HepG2 (cell line): ENCODE data around the gene TLNRD1. TPM values are rescaled to one million over a fixed set of nuclear protein-coding genes. Genes with fewer than 3 reads are reported as not detected.

Experiments used
- BRD4 ChIP-seq: sonication (generic); formaldehyde crosslinking; IDR thresholded peaks from 2 replicates; pipeline ENCODE4 v1.4.0; 2020; ENCODE audit warnings: missing genetic modification reagents
- CSRNP2 ChIP-seq: sonication (generic); formaldehyde crosslinking; conservative IDR thresholded peaks from 2 replicates; pipeline ENCODE4 v1.8.0; 2022; ENCODE audit warnings: low read depth, missing genetic modification reagents
- FOXM1 ChIP-seq: sonication (generic); formaldehyde crosslinking; IDR thresholded peaks from 2 replicates; pipeline ENCODE4 v1.5.0; 2020; ENCODE audit warnings: missing genetic modification reagents
- GMEB1 ChIP-seq: sonication (generic); formaldehyde crosslinking; IDR thresholded peaks from 2 replicates; pipeline ENCODE4 v1.5.1; 2020; ENCODE audit warnings: missing genetic modification reagents, mild to moderate bottlenecking, borderline replicate concordance
- HNRNPL ChIP-seq: fragments of 200-400 bp; formaldehyde crosslinking; IDR thresholded peaks from 2 replicates; pipeline ENCODE4 v1.6.1; 2017; ENCODE audit warnings: mild to moderate bottlenecking, low read depth, low read length
- HOXA3 ChIP-seq: sonication (generic); formaldehyde crosslinking; IDR thresholded peaks from 2 replicates; pipeline ENCODE4 v1.5.0; 2020; ENCODE audit warnings: missing genetic modification reagents
- KLF11 ChIP-seq: IDR thresholded peaks from 2 replicates; pipeline ENCODE4 v1.6.1; 2016; ENCODE audit warnings: missing compliant biosample characterization
- MTA1 ChIP-seq: sonication (generic); formaldehyde crosslinking; IDR thresholded peaks from 2 replicates; pipeline ENCODE4 v1.4.0; 2020; ENCODE audit warnings: missing genetic modification reagents, mild to moderate bottlenecking, borderline replicate concordance
- NCOA1 ChIP-seq: sonication (generic); formaldehyde crosslinking; IDR thresholded peaks from 2 replicates; pipeline ENCODE4 v1.9.0; 2021; ENCODE audit warnings: missing genetic modification reagents
- NR2F2 ChIP-seq: IDR thresholded peaks from 2 replicates; pipeline ENCODE4 v1.6.1; 2012; ENCODE audit warnings: low read depth, inconsistent platforms, borderline replicate concordance
- SP140L ChIP-seq: sonication (generic); formaldehyde crosslinking; IDR thresholded peaks from 2 replicates; pipeline ENCODE4 v1.4.0; 2020; ENCODE audit warnings: missing genetic modification reagents, borderline replicate concordance
- STAT5B ChIP-seq: sonication (generic); formaldehyde crosslinking; IDR thresholded peaks from 2 replicates; pipeline ENCODE4 v1.4.0; 2020; ENCODE audit warnings: missing genetic modification reagents
- SUZ12 ChIP-seq: fragments of 150-350 bp; IDR thresholded peaks from 2 replicates; pipeline ENCODE4 v1.6.1; 2014; ENCODE audit warnings: low read depth, low read length
- TBP ChIP-seq: sonication (generic); formaldehyde crosslinking; IDR thresholded peaks from 2 replicates; pipeline ENCODE4 v1.5.0; 2020; ENCODE audit warnings: missing genetic modification reagents
- TFE3 ChIP-seq: IDR thresholded peaks from 2 replicates; pipeline ENCODE4 v1.6.1; 2016
- ZBTB46 ChIP-seq: sonication (generic); formaldehyde crosslinking; IDR thresholded peaks from 2 replicates; pipeline ENCODE4 v1.4.0; 2020; ENCODE audit warnings: mild to moderate bottlenecking, missing genetic modification reagents, borderline replicate concordance
- ZMYM3 ChIP-seq: sonication (generic); formaldehyde crosslinking; IDR thresholded peaks from 2 replicates; pipeline ENCODE4 v1.5.1; 2020; ENCODE audit warnings: mild to moderate bottlenecking, missing genetic modification reagents
- ZMYM4 ChIP-seq: sonication (generic); formaldehyde crosslinking; IDR thresholded peaks from 2 replicates; pipeline ENCODE4 v1.8.1; 2023; ENCODE audit warnings: mild to moderate bottlenecking, missing genetic modification reagents
- ZNF20 ChIP-seq: sonication (generic); formaldehyde crosslinking; IDR thresholded peaks from 2 replicates; pipeline ENCODE4 v1.4.0; 2020; ENCODE audit warnings: mild to moderate bottlenecking, moderate library complexity, missing genetic modification reagents
- ZNF282 ChIP-seq: fragments of 450-650 bp; IDR thresholded peaks from 2 replicates; pipeline ENCODE4 v1.6.1; 2018; ENCODE audit not compliant: partially characterized antibody
- ZNF292 ChIP-seq: sonication (generic); formaldehyde crosslinking; IDR thresholded peaks from 2 replicates; pipeline ENCODE4 v1.8.1; 2022; ENCODE audit warnings: mild to moderate bottlenecking, low read depth, missing genetic modification reagents, borderline replicate concordance
- ZNF574 ChIP-seq: sonication (generic); formaldehyde crosslinking; IDR thresholded peaks from 2 replicates; pipeline ENCODE4 v1.4.0; 2020; ENCODE audit warnings: missing genetic modification reagents
- ZNF841 ChIP-seq: sonication (generic); formaldehyde crosslinking; IDR thresholded peaks from 2 replicates; pipeline ENCODE4 v1.8.1; 2023; ENCODE audit warnings: missing genetic modification reagents, borderline replicate concordance
- polyA plus RNA-seq, 8 experiments: library from polyadenylated mRNA; depleted of rRNA in 3 of 8; stranded (reverse) in 7 of 8; unstranded in 1 of 8; fragments of >200 nt; fragmentation: Illumina TruSeq in 4 of 8; extraction: Trizol in 4 of 8; gene quantifications; 2 replicates each; pipeline versions ENCODE4 v1.2.1 to v1.2.3, GENCODE V29; 2011 to 2016; ENCODE audit warnings: low read depth in 4 of 8, missing spikeins in 1 of 8, mixed read lengths in 1 of 8; ENCODE audit not compliant: insufficient read depth in 1 of 8
- total RNA-seq, 5 experiments: library from RNA; depleted of rRNA; stranded (reverse); fragments of >200 nt; fragmentation: Illumina TruSeq; extraction: Trizol; gene quantifications; 2 replicates each; pipeline ENCODE4 v1.2.3, GENCODE V29; 2016; ENCODE audit warnings: low read depth in 1 of 5

Gene TLNRD1
- total and polyA plus RNA-seq, 2 of the 13 experiments (the other 11 are each of a cell fraction or from before 2014, with no cell fraction given), result 3.4 to 5.3 TPM

- TF ChIP-seq SUZ12, result no peak
- no peak for TF ChIP-seq KLF11
- TF ChIP-seq STAT5B, result no peak
- no peak for TF ChIP-seq ZBTB46
- peak; percentile 58; the same call in 1 of the 2 replicates for TF ChIP-seq ZMYM4 (CRISPR knock-in tag)
- no peak for TF ChIP-seq BRD4 (CRISPR knock-in tag)
- peak; percentile 75; the same call in 1 of the 2 replicates for TF ChIP-seq MTA1 (CRISPR knock-in tag)
- TF ChIP-seq ZMYM3, result no peak
- TF ChIP-seq SP140L (CRISPR knock-in tag), result no peak
- peak; percentile 55; the same call in 1 of the 2 replicates for TF ChIP-seq HOXA3 (CRISPR knock-in tag)
- TF ChIP-seq NR2F2, result no peak
- TF ChIP-seq TBP, result no peak
- no peak for TF ChIP-seq ZNF292
- TF ChIP-seq NCOA1 (CRISPR knock-in tag), result no peak
- TF ChIP-seq TFE3 (CRISPR knock-in tag), result 0 out of 2 replicates have a peak, but pooled peaks have one; percentile 31
- TF ChIP-seq GMEB1 (CRISPR knock-in tag), result peak; percentile 76
- no peak for TF ChIP-seq FOXM1 (CRISPR knock-in tag)
- TF ChIP-seq ZNF574 (CRISPR knock-in tag), result peak; percentile 75
- TF ChIP-seq CSRNP2 (CRISPR knock-in tag), result no peak
- no peak for TF ChIP-seq HNRNPL
- TF ChIP-seq ZNF841 (CRISPR knock-in tag), result no peak
- TF ChIP-seq ZNF282, result no peak
- TF ChIP-seq ZNF20 (CRISPR knock-in tag), result no peak
These were observed at the start of gene TLNRD1 (continued) for GRCh38 chr15:81000624-81001151.
